Heart left ventricle (tissue), 16 donors: ENCODE results near the gene RASGRP1. TPM values are rescaled to one million over a fixed set of nuclear protein-coding genes. Genes with fewer than 3 reads are reported as not detected.

Source experiments
- ATAC-seq, 4 donors: fragments of 200-7000 bp; cut with Tn5 transposase; one replicate each; pipeline ENCODE4 v1.9.1; 2020 to 2022; ENCODE audit warnings: moderate library complexity in 4 of 4, mild to moderate bottlenecking in 3 of 4, moderate number of reproducible peaks in 1 of 4
- DNase-seq, 5 donors: peaks; one replicate each; pipeline ENCODE4 v3.0.0-alpha.2; 2020
- H3K27ac ChIP-seq, 12 donors: fragments of 200-600 bp; sonication (generic) in 4 of 12; one replicate each; pipeline versions ENCODE4 v1.5.0 to v1.8.0; 2016 to 2022; ENCODE audit warnings: mild to moderate bottlenecking in 2 of 12
- H3K27me3 ChIP-seq, 9 donors: fragments of 200-600 bp; sonication (generic) in 2 of 9; one replicate each; pipeline versions ENCODE4 v1.5.1 to v1.8.0; 2016 to 2022; ENCODE audit warnings: mild to moderate bottlenecking in 3 of 9
- H3K36me3 ChIP-seq, 9 donors: fragments of 200-600 bp; sonication (generic) in 2 of 9; one replicate each; pipeline versions ENCODE4 v1.5.0 to v1.8.0; 2018 to 2022; ENCODE audit warnings: mild to moderate bottlenecking in 2 of 9
- H3K4me1 ChIP-seq, 12 donors: fragments of 200-600 bp; sonication (generic) in 4 of 12; one replicate each; pipeline versions ENCODE4 v1.5.0 to v1.8.0; 2016 to 2022; ENCODE audit warnings: mild to moderate bottlenecking in 3 of 12
- H3K4me3 ChIP-seq, 12 donors: fragments of 200-600 bp; sonication (generic) in 4 of 12; one replicate each; pipeline versions ENCODE4 v1.5.0 to v1.8.0; 2017 to 2022; ENCODE audit warnings: mild to moderate bottlenecking in 9 of 12, moderate library complexity in 4 of 12
- H3K9me3 ChIP-seq, 12 donors: fragments of 200-600 bp; sonication (generic) in 4 of 12; one replicate each; pipeline versions ENCODE4 v1.5.0 to v1.8.0; 2016 to 2022; ENCODE audit warnings: mild to moderate bottlenecking in 1 of 12
- POLR2A ChIP-seq, 2 donors: fragments of 450-650 bp; IDR thresholded peaks; one replicate each; pipeline ENCODE4 v1.6.1; 2017; ENCODE audit warnings: antibody characterized with exemption in 2 of 2, mild to moderate bottlenecking in 2 of 2, moderate library complexity in 2 of 2
- WGBS, 4 donors: extraction: QIAGEN DNeasy Blood & Tissue Kit in 2 of 4; methylation state at CpG; one replicate each; pipeline versions ENCODE4 v1.1.5 to v1.1.7; 2013 to 2018; 5-methylcytosine and 5-hydroxymethylcytosine counted together
- intact Hi-C, 10 donors: fragments of 100-400 bp; cut with DNase I; formaldehyde crosslinking; loops; one replicate each; pipeline versions ENCODE4 v1.11.1 to v1.14.2; 2022
- polyA plus RNA-seq, 2 donors: library from polyadenylated mRNA; stranded (reverse); fragments of 200-250 nt; gene quantifications; one replicate each; pipeline ENCODE4 v1.2.3, GENCODE V29; 2013
- total RNA-seq, 9 donors: library from RNA; depleted of rRNA in 2 of 9; stranded (reverse); fragments of >200 nt in 2 of 9; fragmentation: NEBNext Ultra II Directional in 3 of 9; extraction: Animal tissue kit (Norgen Biotek cat#: 25700) in 3 of 9; gene quantifications; one replicate each; pipeline versions ENCODE4 v1.1.0 to v1.2.4, GENCODE V29; 2016 to 2023
- TF ChIP-seq, protein P1 (sequence below), 12 donors: fragments of 200-600 bp; sonication (generic) in 4 of 12; IDR thresholded peaks; one replicate each; pipeline versions ENCODE4 v1.5.0 to v1.8.0; 2018 to 2022; ENCODE audit warnings: antibody characterized with exemption in 12 of 12, mild to moderate bottlenecking in 5 of 12
- donor health status: ischemic (EF 13 %, LVEDD 7.1; RV severe dilation, severe dysfunction).
- donor health status: healthy with polysubstance abuse.
- donor health status: DM: no; HTN: yes; CAD: no.
- donor health status: DM: no; HTN: no; CAD: no.
- donor health status: ischemic (EF 25% LVEDD 6.9; RV normal size, moderate dysfunction).
- donor health status: ischemic (EF 25% LVEDD 5.7; RV mildly dilated, moderate dysfunction).
- donor health status: healthy.
- donor health status: DM: yes; HTN: yes; CAD: no.
- donor health status: ischemic (EF 35%, LVEDD 5.7; RV mildly dilated, moderate dysfunction).
- donor health status: nonischemic (EF 11% LVEDD 7.7; RV severe dilation, severe dysfunction).
- donor health status: DM: yes; HTN: yes; CAD: no.
- donor health status: PGD.
- donor health status: ischemic (EF 29% LVEDD 5.4; RV normal size, mild dysfunction).
- donor health status: nonischemic (EF 23%, LVEDD 6.1; RV moderate dilation, normal function).

RASGRP1 gene
- total and polyA plus RNA-seq, 11 donors = 0.03 to 5.5 (median 0.54) TPM; not detected in 1

DNA sequence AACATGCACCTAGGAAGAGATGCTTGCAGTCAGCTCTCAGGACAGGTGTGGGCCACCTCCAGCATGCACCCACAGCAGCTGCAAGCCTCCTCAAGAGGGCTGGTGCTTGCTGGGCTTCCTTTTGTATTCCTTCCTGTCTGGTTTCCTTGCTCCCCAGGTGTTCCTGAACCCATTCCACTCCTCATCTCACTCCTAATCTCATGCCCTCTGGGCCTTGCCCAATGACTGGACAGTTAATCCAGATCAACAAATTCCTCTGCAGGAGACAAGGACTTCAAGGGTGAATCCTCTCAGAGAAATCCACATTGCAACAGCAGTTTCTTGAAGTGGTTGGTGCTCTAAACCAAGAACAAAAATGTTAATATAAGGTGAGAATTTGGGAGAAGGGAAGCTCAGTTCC, 30.7 kb downstream of the RASGRP1 start:
- Histone ChIP-seq H3K27me3 (no peaks in the 10 kb centered on the region), H3K36me3 (no peaks in the 10 kb centered on the region), H3K4me1 (peaks cover 0 to 20% (median 6%) of the 10 kb centered on the region in 12 donors), H3K27ac (no peak overlapping the region), H3K4me3 (no peak overlapping the region), H3K9me3 (no peaks in the 10 kb centered on the region)
- no peak for TF ChIP-seq POLR2A (IDR thresholded peaks at IDR 0.05)
- TF ChIP-seq, protein P1, sequence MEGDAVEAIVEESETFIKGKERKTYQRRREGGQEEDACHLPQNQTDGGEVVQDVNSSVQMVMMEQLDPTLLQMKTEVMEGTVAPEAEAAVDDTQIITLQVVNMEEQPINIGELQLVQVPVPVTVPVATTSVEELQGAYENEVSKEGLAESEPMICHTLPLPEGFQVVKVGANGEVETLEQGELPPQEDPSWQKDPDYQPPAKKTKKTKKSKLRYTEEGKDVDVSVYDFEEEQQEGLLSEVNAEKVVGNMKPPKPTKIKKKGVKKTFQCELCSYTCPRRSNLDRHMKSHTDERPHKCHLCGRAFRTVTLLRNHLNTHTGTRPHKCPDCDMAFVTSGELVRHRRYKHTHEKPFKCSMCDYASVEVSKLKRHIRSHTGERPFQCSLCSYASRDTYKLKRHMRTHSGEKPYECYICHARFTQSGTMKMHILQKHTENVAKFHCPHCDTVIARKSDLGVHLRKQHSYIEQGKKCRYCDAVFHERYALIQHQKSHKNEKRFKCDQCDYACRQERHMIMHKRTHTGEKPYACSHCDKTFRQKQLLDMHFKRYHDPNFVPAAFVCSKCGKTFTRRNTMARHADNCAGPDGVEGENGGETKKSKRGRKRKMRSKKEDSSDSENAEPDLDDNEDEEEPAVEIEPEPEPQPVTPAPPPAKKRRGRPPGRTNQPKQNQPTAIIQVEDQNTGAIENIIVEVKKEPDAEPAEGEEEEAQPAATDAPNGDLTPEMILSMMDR (IDR thresholded peaks at IDR 0.05) = no peak
- DNase-seq = no peak
- no peak for ATAC-seq
- intact Hi-C loops = no loop called here

DNA sequence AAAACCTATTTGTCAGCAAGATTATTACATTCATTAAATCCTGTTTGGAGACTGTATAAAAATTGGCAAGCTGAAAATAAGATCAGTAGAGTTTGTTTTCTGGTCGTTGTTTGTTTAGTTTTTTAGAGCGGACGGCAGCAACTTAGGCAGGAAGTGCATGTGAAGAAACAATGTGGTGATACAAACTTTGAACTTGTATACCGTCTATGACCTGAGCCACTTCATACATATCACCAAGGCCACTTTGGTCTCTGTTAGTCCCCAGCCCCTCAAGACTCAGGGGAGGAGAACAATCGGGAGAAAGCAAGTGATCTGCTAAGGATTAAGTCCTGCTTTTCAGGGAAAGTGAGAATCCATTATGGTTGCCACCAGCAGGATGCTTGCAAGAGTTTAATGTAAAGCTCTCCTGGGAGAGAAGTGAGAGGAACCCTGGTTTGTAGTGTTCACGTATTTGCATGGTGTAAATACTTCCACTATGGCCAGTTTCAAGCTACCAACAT, 31.1 kb downstream of the RASGRP1 start:
- H3K9me3 ChIP-seq = no peaks in the 10 kb centered on the region
- no peak for DNase-seq
- WGBS, 4 donors = 75 to 86% (median 82%) methylated on average over 6 of the region's 6 CpGs
- no peaks in the 10 kb centered on the region for H3K36me3 ChIP-seq
- intact Hi-C loops = no loop called here
- no peaks in the 10 kb centered on the region for H3K27me3 ChIP-seq
- TF ChIP-seq POLR2A (IDR thresholded peaks at IDR 0.05) = no peak
- TF ChIP-seq, protein P1 (IDR thresholded peaks at IDR 0.05) = no peak
- H3K4me1 ChIP-seq = peaks cover 0 to 20% (median 6%) of the 10 kb centered on the region in 12 donors
- no peak for ATAC-seq
- no peak overlapping the region for H3K27ac ChIP-seq
- H3K4me3 ChIP-seq = no peak overlapping the region

DNA sequence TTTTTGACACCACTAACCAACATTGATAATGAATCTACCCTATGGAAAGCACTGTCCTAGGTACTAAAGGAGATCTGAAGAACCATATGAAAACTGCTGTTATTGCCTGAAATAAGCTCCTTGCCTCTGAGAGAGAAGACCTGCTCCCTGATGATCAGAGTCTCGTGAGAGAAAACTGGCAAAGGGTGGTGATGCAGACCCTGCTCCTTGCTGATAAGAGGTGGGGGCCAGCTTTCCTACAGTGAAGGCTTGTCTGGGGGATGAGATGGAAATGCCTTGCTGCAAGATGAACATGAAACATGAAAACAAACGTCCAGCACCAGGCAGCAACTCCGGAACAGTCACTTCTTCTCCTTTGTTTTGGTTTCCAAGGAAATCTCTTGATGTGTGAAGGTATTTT, 31.9 kb downstream of the RASGRP1 start:
- WGBS, 4 donors = 76 to 83% (median 78%) methylated on average over 3 of the region's 3 CpGs
- TF ChIP-seq, protein P1 (IDR thresholded peaks at IDR 0.05) = no peak
- TF ChIP-seq POLR2A (IDR thresholded peaks at IDR 0.05) = no peak
- Histone ChIP-seq H3K27ac (no peak overlapping the region), H3K27me3 (no peaks in the 10 kb centered on the region), H3K36me3 (no peaks in the 10 kb centered on the region), H3K4me3 (no peak overlapping the region), H3K9me3 (no peaks in the 10 kb centered on the region), H3K4me1 (peaks cover 0 to 20% (median 6%) of the 10 kb centered on the region in 12 donors)
- DNase-seq (no peak), ATAC-seq (no peak)
- intact Hi-C loops = no loop called here

DNA sequence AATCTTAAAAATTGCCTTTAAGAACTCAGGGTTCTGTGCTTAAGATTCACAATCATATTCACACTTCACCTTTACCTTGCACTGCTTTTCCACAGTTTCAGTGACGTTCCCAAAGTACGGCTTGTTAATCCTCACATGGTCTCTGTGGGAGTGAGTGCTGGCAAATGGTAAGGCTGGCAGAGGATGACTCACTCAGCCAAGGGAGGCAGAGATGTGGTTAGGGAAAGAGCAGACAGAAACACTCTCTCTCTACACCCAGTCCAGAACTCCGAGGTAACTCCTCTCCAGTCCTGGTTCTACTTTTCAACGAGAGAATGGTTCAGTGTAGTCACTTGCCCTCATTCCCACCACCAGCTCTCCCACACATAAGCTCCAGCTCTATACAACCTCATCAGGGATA, 33.1 kb downstream of the RASGRP1 start:
- H3K4me1 ChIP-seq = peaks cover 0 to 17% (median 5%) of the 10 kb centered on the region in 12 donors

More for the DNA sequence above, 33.1 kb downstream of the RASGRP1 start:
- no peak overlapping the region for H3K27ac ChIP-seq
- ATAC-seq (no peak), DNase-seq (no peak)
- no peaks in the 10 kb centered on the region for H3K27me3 ChIP-seq
- no peak for TF ChIP-seq POLR2A (IDR thresholded peaks at IDR 0.05)
- TF ChIP-seq, protein P1 (IDR thresholded peaks at IDR 0.05) = no peak
- H3K9me3 ChIP-seq = no peaks in the 10 kb centered on the region
- H3K36me3 ChIP-seq = no peaks in the 10 kb centered on the region
- WGBS, 4 donors = 70 to 79% (median 76%) methylated on average over 4 of the region's 4 CpGs
- no peak overlapping the region for H3K4me3 ChIP-seq
- intact Hi-C loops = no loop called here
